Liver (tissue), 3 donors: Measurements from ENCODE around the gene OR2C1.

Experiments
- ATF3 ChIP-seq: IDR thresholded peaks from 2 replicates; pipeline ENCODE4 v1.6.1; 2016; ENCODE audit warnings: antibody characterized with exemption
- CTCF ChIP-seq: fragments of 150-350 bp; IDR thresholded peaks from 2 replicates; pipeline ENCODE4 v1.5.1; 2017; ENCODE audit warnings: improper control_type of control experiment, low read depth, low read length; ENCODE audit not compliant: missing input control
- EGR1 ChIP-seq, 2 donors: IDR thresholded peaks; 2 replicates each; pipeline ENCODE4 v1.6.1; 2016 to 2018; ENCODE audit warnings: antibody characterized with exemption in 2 of 2, low read depth in 2 of 2
- GABPA ChIP-seq, 2 donors: IDR thresholded peaks in 1 of 2; conservative IDR thresholded peaks in 1 of 2; 2 replicates each; pipeline ENCODE4 v1.6.1; 2016; ENCODE audit warnings: antibody characterized with exemption in 2 of 2, mild to moderate bottlenecking in 1 of 2, moderate library complexity in 1 of 2
- HNF4A ChIP-seq, 2 donors: conservative IDR thresholded peaks; 2 replicates each; pipeline ENCODE4 v1.6.1; 2016; ENCODE audit warnings: antibody characterized with exemption in 2 of 2, mild to moderate bottlenecking in 2 of 2
- MAX ChIP-seq: IDR thresholded peaks from 2 replicates; pipeline ENCODE4 v1.6.1; 2016; ENCODE audit warnings: antibody characterized with exemption
- NR2F2 ChIP-seq: IDR thresholded peaks from 2 replicates; pipeline ENCODE4 v1.6.1; 2016; ENCODE audit warnings: antibody characterized with exemption
- RAD21 ChIP-seq, 2 donors: IDR thresholded peaks; 2 replicates each; pipeline ENCODE4 v1.6.1; 2016; ENCODE audit warnings: antibody characterized with exemption in 2 of 2, mild to moderate bottlenecking in 2 of 2
- REST ChIP-seq: IDR thresholded peaks from 2 replicates; pipeline ENCODE4 v1.6.1; 2016; ENCODE audit warnings: antibody characterized with exemption, mild to moderate bottlenecking
- donor health status: healthy.
- donor health status: healthy.

GRCh38 chr16:3327514-3327913 is 28.2 kb upstream of the OR2C1 start:
- TF ChIP-seq GABPA (IDR thresholded peaks at IDR 0.05 in 1 of 2, conservative IDR thresholded peaks at IDR 0.05 in 1 of 2), result no peak
- TF ChIP-seq RAD21 (IDR thresholded peaks at IDR 0.05), result no peak
- no peak for TF ChIP-seq REST
- TF ChIP-seq MAX, result no peak
- TF ChIP-seq HNF4A (conservative IDR thresholded peaks at IDR 0.05), result no peak
- TF ChIP-seq CTCF, result no peak
- TF ChIP-seq ATF3, result no peak
- TF ChIP-seq EGR1 (IDR thresholded peaks at IDR 0.05; ENCODE audit: low read depth in 2 of 2), result no peak
- no peak for TF ChIP-seq NR2F2
